ENCODE results near the gene NOP16. TPM values are rescaled to one million over a fixed set of nuclear protein-coding genes. Genes with fewer than 3 reads are reported as not detected.
"Not testable (repeated sequence)": the region's sequence is repeated elsewhere in the genome, so short reads cannot be mapped to it uniquely, and the experiment has no call there.

The NOP16 gene
- total and polyA plus RNA-seq, 2 experiments from 2014 or later: 22.9 to 64.0 TPM

- no peak overlapping the region for H2AFZ ChIP-seq
- H3K79me2 ChIP-seq: peaks cover 49% of the 10 kb centered on the region
- WGBS (ENCODE audit: low lambda C conversion rate, missing lambda C conversion rate): 88% methylated on average over 5 of the region's 5 CpGs
- H3K9me2 ChIP-seq (replicated peaks; ENCODE audit: insufficient read depth): no peaks in the 10 kb centered on the region
- no peaks in the 10 kb centered on the region for H3K36me3 ChIP-seq (replicated peaks; ENCODE audit: insufficient read depth, low read depth)
- H3K4me3 ChIP-seq: no peak overlapping the region
- no peaks in the 10 kb centered on the region for H3K9me3 ChIP-seq (ENCODE audit: low read depth)
- TF ChIP-seq EZH2phosphoT487 (IDR thresholded peaks at IDR 0.05; ENCODE audit: low read depth, severe bottlenecking, unreplicated experiment) (no peak), CTCF (IDR thresholded peaks at IDR 0.05; ENCODE audit: poor library complexity) (no peak), EZH2 (IDR thresholded peaks at IDR 0.05; ENCODE audit: borderline replicate concordance) (no peak)
- no peaks in the 10 kb centered on the region for H3K27me3 ChIP-seq
- H3K4me2 ChIP-seq: no peak overlapping the region
- peaks cover 8% of the 10 kb centered on the region for H3K4me1 ChIP-seq (ENCODE audit: insufficient read depth)
- DNase-seq (ENCODE audit: low spot score): no peak
- H3K27ac ChIP-seq: no peak overlapping the region
- peaks cover 27% of the 10 kb centered on the region for H4K20me1 ChIP-seq (ENCODE audit: insufficient read depth, poor library complexity, severe bottlenecking)
Measured at GRCh38 chr5:176410486-176411180, 22.2 kb upstream of the NOP16 start.

- Histone ChIP-seq H3K4me3 (no peak overlapping the region), H3K9me3 (ENCODE audit: low read depth) (no peaks in the 10 kb centered on the region), H3K79me2 (peaks cover 40% of the 10 kb centered on the region), H2AFZ (no peak overlapping the region), H3K36me3 (replicated peaks; ENCODE audit: insufficient read depth, low read depth) (no peaks in the 10 kb centered on the region), H3K4me1 (ENCODE audit: insufficient read depth) (no peaks in the 10 kb centered on the region), H4K20me1 (ENCODE audit: insufficient read depth, poor library complexity, severe bottlenecking) (peaks cover 22% of the 10 kb centered on the region), H3K27ac (no peak overlapping the region), H3K4me2 (no peak overlapping the region), H3K27me3 (no peaks in the 10 kb centered on the region), H3K9me2 (replicated peaks; ENCODE audit: insufficient read depth) (no peaks in the 10 kb centered on the region)
- TF ChIP-seq EZH2phosphoT487 (IDR thresholded peaks at IDR 0.05; ENCODE audit: low read depth, severe bottlenecking, unreplicated experiment) (no peak), CTCF (IDR thresholded peaks at IDR 0.05; ENCODE audit: poor library complexity) (no peak), EZH2 (IDR thresholded peaks at IDR 0.05; ENCODE audit: borderline replicate concordance) (no peak)
- 96% methylated on average over 4 of the region's 4 CpGs for WGBS (ENCODE audit: low lambda C conversion rate, missing lambda C conversion rate)
- no peak for DNase-seq (ENCODE audit: low spot score)
Measured at GRCh38 chr5:176409765-176410164, 21.4 kb upstream of the NOP16 start.

GRCh38 chr5:176408590-176408989 is 20.2 kb upstream of the NOP16 start:
- Histone ChIP-seq H2AFZ (no peak overlapping the region), H4K20me1 (ENCODE audit: insufficient read depth, poor library complexity, severe bottlenecking) (peaks cover 18% of the 10 kb centered on the region), H3K4me3 (no peak overlapping the region), H3K9me3 (ENCODE audit: low read depth) (no peaks in the 10 kb centered on the region), H3K4me1 (ENCODE audit: insufficient read depth) (peaks cover 1% of the 10 kb centered on the region), H3K27me3 (no peaks in the 10 kb centered on the region), H3K4me2 (no peak overlapping the region), H3K27ac (no peak overlapping the region), H3K9me2 (replicated peaks; ENCODE audit: insufficient read depth) (no peaks in the 10 kb centered on the region), H3K36me3 (replicated peaks; ENCODE audit: insufficient read depth, low read depth) (no peaks in the 10 kb centered on the region), H3K79me2 (peaks cover 28% of the 10 kb centered on the region)
- no peak for DNase-seq (ENCODE audit: low spot score)
- WGBS (ENCODE audit: low lambda C conversion rate, missing lambda C conversion rate): 89% methylated on average over 5 of the region's 5 CpGs
- TF ChIP-seq EZH2 (IDR thresholded peaks at IDR 0.05; ENCODE audit: borderline replicate concordance): no peak
- TF ChIP-seq EZH2phosphoT487 (IDR thresholded peaks at IDR 0.05; ENCODE audit: low read depth, severe bottlenecking, unreplicated experiment): no peak
- TF ChIP-seq CTCF (IDR thresholded peaks at IDR 0.05; ENCODE audit: poor library complexity): no peak

- peaks cover 14% of the 10 kb centered on the region for H4K20me1 ChIP-seq (ENCODE audit: insufficient read depth, poor library complexity, severe bottlenecking)
- not testable (repeated sequence) for H3K27me3 ChIP-seq; H3K9me3 ChIP-seq (ENCODE audit: low read depth); H3K36me3 ChIP-seq (replicated peaks; ENCODE audit: insufficient read depth, low read depth); DNase-seq (ENCODE audit: low spot score); H2AFZ ChIP-seq; H3K4me2 ChIP-seq; H3K4me1 ChIP-seq (ENCODE audit: insufficient read depth); H3K4me3 ChIP-seq; H3K27ac ChIP-seq; H3K9me2 ChIP-seq (replicated peaks; ENCODE audit: insufficient read depth)
- 91% methylated on average over 8 of the region's 10 CpGs for WGBS (ENCODE audit: low lambda C conversion rate, missing lambda C conversion rate)
- peaks cover 24% of the 10 kb centered on the region for H3K79me2 ChIP-seq
Measured at GRCh38 chr5:176408252-176408573, 19.8 kb upstream of the NOP16 start.
